Sigmoid colon (tissue), 4 donors: ENCODE results near the gene ZNF581.

Experiments used
- EP300 ChIP-seq, 4 donors: sonication (generic); formaldehyde crosslinking; IDR thresholded peaks; one replicate each; pipeline ENCODE4 v1.6.1; 2017; ENCODE audit warnings: antibody characterized with exemption in 4 of 4
- POLR2A ChIP-seq, 2 donors: fragments of 450-650 bp; IDR thresholded peaks; one replicate each; pipeline ENCODE4 v1.6.1; 2016; ENCODE audit warnings: antibody characterized with exemption in 2 of 2, mild to moderate bottlenecking in 2 of 2, moderate library complexity in 2 of 2
- TF ChIP-seq, protein P1 (sequence below), 4 experiments: fragments of 450-650 bp in 3 of 4; fragments of 200-600 bp in 1 of 4; IDR thresholded peaks; one replicate each; pipeline ENCODE4 v1.5.1; 2016 to 2019; ENCODE audit warnings: antibody characterized with exemption in 4 of 4, mild to moderate bottlenecking in 3 of 4, moderate library complexity in 2 of 4

DNA sequence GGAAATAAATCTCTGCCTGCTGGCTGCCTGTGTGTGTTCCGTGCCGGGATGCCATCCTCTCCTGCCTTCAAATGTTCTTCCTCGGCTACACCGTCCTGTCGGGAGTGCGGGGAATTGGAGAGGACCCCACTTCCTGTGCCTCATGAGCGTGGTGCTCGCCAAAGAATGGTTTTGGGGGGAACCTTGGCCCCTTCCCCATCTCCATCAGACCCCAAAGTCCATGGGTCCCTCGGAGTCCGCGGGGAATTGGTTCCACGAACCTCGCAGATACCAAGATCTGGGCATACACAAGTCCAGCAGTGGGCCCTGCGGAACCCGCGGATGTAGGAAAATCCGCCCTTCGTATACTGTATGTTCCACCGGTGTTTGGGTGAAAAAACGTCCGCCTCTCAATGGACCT is 40.3 kb upstream of the ZNF581 start:
- no peak for TF ChIP-seq POLR2A (IDR thresholded peaks at IDR 0.05)
- TF ChIP-seq, protein P1, sequence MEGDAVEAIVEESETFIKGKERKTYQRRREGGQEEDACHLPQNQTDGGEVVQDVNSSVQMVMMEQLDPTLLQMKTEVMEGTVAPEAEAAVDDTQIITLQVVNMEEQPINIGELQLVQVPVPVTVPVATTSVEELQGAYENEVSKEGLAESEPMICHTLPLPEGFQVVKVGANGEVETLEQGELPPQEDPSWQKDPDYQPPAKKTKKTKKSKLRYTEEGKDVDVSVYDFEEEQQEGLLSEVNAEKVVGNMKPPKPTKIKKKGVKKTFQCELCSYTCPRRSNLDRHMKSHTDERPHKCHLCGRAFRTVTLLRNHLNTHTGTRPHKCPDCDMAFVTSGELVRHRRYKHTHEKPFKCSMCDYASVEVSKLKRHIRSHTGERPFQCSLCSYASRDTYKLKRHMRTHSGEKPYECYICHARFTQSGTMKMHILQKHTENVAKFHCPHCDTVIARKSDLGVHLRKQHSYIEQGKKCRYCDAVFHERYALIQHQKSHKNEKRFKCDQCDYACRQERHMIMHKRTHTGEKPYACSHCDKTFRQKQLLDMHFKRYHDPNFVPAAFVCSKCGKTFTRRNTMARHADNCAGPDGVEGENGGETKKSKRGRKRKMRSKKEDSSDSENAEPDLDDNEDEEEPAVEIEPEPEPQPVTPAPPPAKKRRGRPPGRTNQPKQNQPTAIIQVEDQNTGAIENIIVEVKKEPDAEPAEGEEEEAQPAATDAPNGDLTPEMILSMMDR (IDR thresholded peaks at IDR 0.05) = no peak
- no peak for TF ChIP-seq EP300 (IDR thresholded peaks at IDR 0.05)
